Measurements from ENCODE around the gene SLC25A21. TPM values are rescaled to one million over a fixed set of nuclear protein-coding genes. Genes with fewer than 3 reads are reported as not detected.
"Not testable (repeated sequence)": the region's sequence is repeated elsewhere in the genome, so short reads cannot be mapped to it uniquely, and the experiment has no call there.

SLC25A21 gene
- total RNA-seq, 2 donors from 2014 or later: not detected

DNA sequence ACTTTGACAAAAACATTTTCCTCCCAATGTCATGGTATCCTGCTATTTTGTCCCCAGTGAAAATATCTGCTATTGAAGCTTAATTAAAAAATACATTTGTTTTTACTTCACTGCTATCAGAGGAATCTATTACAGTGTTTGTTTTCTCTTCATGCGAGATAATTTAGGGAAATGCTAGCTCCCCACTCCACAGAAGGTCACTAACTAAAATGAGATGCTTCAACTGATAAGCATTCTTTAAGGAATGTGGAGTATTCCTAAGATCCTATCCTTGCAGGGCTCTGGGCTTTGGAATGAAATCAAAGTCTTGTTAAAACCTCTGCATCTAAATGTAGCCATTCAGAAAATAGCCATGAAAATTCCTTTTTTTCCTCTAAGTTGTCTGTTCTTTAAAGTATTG, 471.3 kb downstream of the SLC25A21 start:
- Mint-ChIP-seq H3K27ac (no peak overlapping the region), H3K4me1 (no peaks in the 10 kb centered on the region), H3K36me3 (ENCODE audit: low read depth) (no peaks in the 10 kb centered on the region), H3K4me3 (no peak overlapping the region), H3K9me3 (peaks cover 7% of the 10 kb centered on the region), H3K27me3 (peaks cover 4% of the 10 kb centered on the region)
- no peak for ATAC-seq (replicated peaks)

GRCh38 chr14:36700651-36701050, 471.8 kb downstream of the SLC25A21 start:
- H3K27ac Mint-ChIP-seq: no peak overlapping the region

GRCh38 chr14:36699420-36699819, 473.0 kb downstream of the SLC25A21 start:
- H3K27me3 Mint-ChIP-seq; ATAC-seq (replicated peaks); H3K27ac Mint-ChIP-seq; H3K4me3 Mint-ChIP-seq; H3K36me3 Mint-ChIP-seq (ENCODE audit: low read depth); H3K4me1 Mint-ChIP-seq; H3K9me3 Mint-ChIP-seq: not testable (repeated sequence)

More at GRCh38 chr14:36700651-36701050, 471.8 kb downstream of the SLC25A21 start:
- ATAC-seq (replicated peaks): no peak
- H3K9me3 Mint-ChIP-seq: peaks cover 7% of the 10 kb centered on the region
- no peaks in the 10 kb centered on the region for H3K4me1 Mint-ChIP-seq
- no peak overlapping the region for H3K4me3 Mint-ChIP-seq
- H3K27me3 Mint-ChIP-seq: peaks cover 4% of the 10 kb centered on the region
- H3K36me3 Mint-ChIP-seq (ENCODE audit: low read depth): no peaks in the 10 kb centered on the region

DNA sequence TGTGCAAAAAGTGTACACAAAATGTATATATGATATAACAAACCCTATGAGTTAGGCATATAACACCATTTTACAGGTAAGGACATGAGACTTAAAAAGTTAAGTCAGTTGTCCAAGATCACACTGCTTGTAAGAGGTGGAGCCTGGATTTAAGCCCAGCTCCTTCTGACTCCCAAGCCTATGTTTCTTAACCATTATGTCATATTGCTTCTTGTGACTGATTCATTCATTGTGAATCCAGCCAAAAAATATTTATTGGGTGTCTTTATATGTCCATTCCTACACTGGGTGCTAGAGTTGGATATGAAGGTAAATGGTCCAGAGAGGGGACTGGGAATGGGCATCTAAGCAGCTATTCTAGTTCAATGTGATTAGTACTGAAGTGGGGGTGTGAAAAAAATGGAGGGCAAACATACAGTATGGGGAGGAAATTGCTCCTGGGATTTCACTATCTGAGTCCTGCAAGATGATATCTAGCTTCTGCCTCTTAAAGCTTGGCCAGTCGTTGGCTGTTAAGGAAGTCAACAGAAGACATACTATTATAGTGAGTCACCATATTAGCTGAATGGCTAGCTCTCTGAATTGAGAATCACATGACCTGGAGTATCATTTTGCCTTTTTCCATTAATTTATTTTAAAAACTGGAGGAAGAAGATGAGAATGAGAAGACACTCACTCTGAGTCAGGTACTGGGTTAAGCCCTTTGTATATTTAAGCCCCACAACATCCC, 481.9 kb downstream of the SLC25A21 start:
- Mint-ChIP-seq H3K36me3 (ENCODE audit: low read depth) (no peaks in the 10 kb centered on the region), H3K27me3 (peaks cover 6% of the 10 kb centered on the region), H3K4me3 (no peak overlapping the region), H3K4me1 (no peaks in the 10 kb centered on the region), H3K9me3 (peaks cover 4% of the 10 kb centered on the region), H3K27ac (no peak overlapping the region)
- no peak for ATAC-seq (replicated peaks)

- H3K4me1 Mint-ChIP-seq: no peaks in the 10 kb centered on the region
- no peak overlapping the region for H3K4me3 Mint-ChIP-seq
- H3K27ac Mint-ChIP-seq: no peak overlapping the region
- H3K27me3 Mint-ChIP-seq: peaks cover 10% of the 10 kb centered on the region
- no peaks in the 10 kb centered on the region for H3K36me3 Mint-ChIP-seq (ENCODE audit: low read depth)
- ATAC-seq (replicated peaks): no peak
- H3K9me3 Mint-ChIP-seq: peaks cover 4% of the 10 kb centered on the region
Measured at GRCh38 chr14:36684946-36685345, 487.5 kb downstream of the SLC25A21 start.

- peaks cover 14% of the 10 kb centered on the region for H3K27me3 Mint-ChIP-seq
- ATAC-seq (replicated peaks): no peak
- no peaks in the 10 kb centered on the region for H3K4me1 Mint-ChIP-seq
- H3K27ac Mint-ChIP-seq: no peak overlapping the region
- no peaks in the 10 kb centered on the region for H3K9me3 Mint-ChIP-seq
- no peak overlapping the region for H3K4me3 Mint-ChIP-seq
- H3K36me3 Mint-ChIP-seq (ENCODE audit: low read depth): no peaks in the 10 kb centered on the region
Measured at GRCh38 chr14:36683083-36683724, 489.2 kb downstream of the SLC25A21 start.

DNA sequence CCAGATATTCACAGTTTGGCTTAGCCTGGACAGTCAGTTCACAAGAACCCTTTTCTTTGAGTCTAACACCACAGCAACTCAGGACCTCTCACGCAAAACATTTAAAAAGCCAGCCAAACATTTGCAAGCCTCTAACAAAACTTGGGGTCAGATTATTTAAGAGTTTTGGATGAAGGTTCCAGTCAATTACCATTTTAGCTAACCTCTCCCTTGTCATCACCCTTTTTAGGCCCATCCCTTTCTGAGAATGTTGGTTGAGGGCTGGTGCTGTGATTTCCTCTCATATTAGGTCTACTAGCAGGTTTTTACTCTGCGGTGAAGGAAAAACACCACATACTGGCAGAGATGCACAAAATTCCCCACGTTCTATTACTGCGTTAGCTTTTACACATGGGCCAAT, 490.1 kb downstream of the SLC25A21 start:
- no peaks in the 10 kb centered on the region for H3K36me3 Mint-ChIP-seq (ENCODE audit: low read depth)
- peaks cover 13% of the 10 kb centered on the region for H3K27me3 Mint-ChIP-seq
- no peak for ATAC-seq (replicated peaks)
- H3K9me3 Mint-ChIP-seq: no peaks in the 10 kb centered on the region
- no peak overlapping the region for H3K27ac Mint-ChIP-seq
- no peak overlapping the region for H3K4me3 Mint-ChIP-seq
- H3K4me1 Mint-ChIP-seq: no peaks in the 10 kb centered on the region

GRCh38 chr14:36676236-36676635, 496.2 kb downstream of the SLC25A21 start:
- peaks cover 26% of the 10 kb centered on the region for H3K27me3 Mint-ChIP-seq
- H3K36me3 Mint-ChIP-seq (ENCODE audit: low read depth): no peaks in the 10 kb centered on the region
- H3K9me3 Mint-ChIP-seq: no peaks in the 10 kb centered on the region
- ATAC-seq (replicated peaks): no peak
- no peaks in the 10 kb centered on the region for H3K4me1 Mint-ChIP-seq
- no peak overlapping the region for H3K4me3 Mint-ChIP-seq
- no peak overlapping the region for H3K27ac Mint-ChIP-seq

- H3K27ac Mint-ChIP-seq: no peak overlapping the region
- no peak for ATAC-seq (replicated peaks)
- H3K4me1 Mint-ChIP-seq: no peaks in the 10 kb centered on the region
- H3K9me3 Mint-ChIP-seq: no peaks in the 10 kb centered on the region
- no peak overlapping the region for H3K4me3 Mint-ChIP-seq
- H3K27me3 Mint-ChIP-seq: peaks cover 29% of the 10 kb centered on the region
- H3K36me3 Mint-ChIP-seq (ENCODE audit: low read depth): no peaks in the 10 kb centered on the region
Measured at GRCh38 chr14:36675581-36675980, 496.8 kb downstream of the SLC25A21 start.

GRCh38 chr14:36674659-36675058, 497.7 kb downstream of the SLC25A21 start:
- H3K27me3 Mint-ChIP-seq: peaks cover 29% of the 10 kb centered on the region
- H3K27ac Mint-ChIP-seq: no peak overlapping the region
- no peaks in the 10 kb centered on the region for H3K4me1 Mint-ChIP-seq

GRCh38 chr14:36672095-36672494, 500.3 kb downstream of the SLC25A21 start:
- Mint-ChIP-seq H3K27ac (no peak overlapping the region), H3K27me3 (peaks cover 25% of the 10 kb centered on the region), H3K9me3 (no peaks in the 10 kb centered on the region), H3K4me3 (no peak overlapping the region), H3K36me3 (ENCODE audit: low read depth) (no peaks in the 10 kb centered on the region), H3K4me1 (no peaks in the 10 kb centered on the region)
- no peak for ATAC-seq (replicated peaks)

More at GRCh38 chr14:36674659-36675058, 497.7 kb downstream of the SLC25A21 start:
- Mint-ChIP-seq H3K4me3 (no peak overlapping the region), H3K36me3 (ENCODE audit: low read depth) (no peaks in the 10 kb centered on the region), H3K9me3 (no peaks in the 10 kb centered on the region)
- ATAC-seq (replicated peaks): no peak

DNA sequence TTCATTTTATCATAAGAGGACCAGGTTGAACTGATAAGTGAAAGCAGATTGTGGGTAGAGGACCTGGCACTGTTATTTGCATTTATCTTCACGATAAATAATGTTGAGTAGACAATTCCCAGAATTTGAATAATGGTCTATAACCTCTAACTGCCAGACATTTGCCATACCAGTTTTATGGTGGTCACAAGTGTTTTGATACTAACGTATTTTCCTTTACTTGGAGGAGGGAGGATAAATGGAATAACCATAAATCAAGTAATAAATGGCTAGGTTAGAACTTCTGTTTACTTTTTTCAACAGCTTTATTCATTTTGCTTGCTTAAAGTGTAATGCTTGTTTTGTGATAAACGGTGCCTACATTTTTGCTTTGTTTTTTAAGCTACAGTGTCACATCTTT, 501.3 kb downstream of the SLC25A21 start:
- Mint-ChIP-seq H3K36me3 (ENCODE audit: low read depth) (no peaks in the 10 kb centered on the region), H3K4me3 (no peak overlapping the region), H3K4me1 (no peaks in the 10 kb centered on the region), H3K27ac (no peak overlapping the region), H3K27me3 (peaks cover 20% of the 10 kb centered on the region), H3K9me3 (no peaks in the 10 kb centered on the region)
- no peak for ATAC-seq (replicated peaks)

- peaks cover 11% of the 10 kb centered on the region for H3K36me3 Mint-ChIP-seq (ENCODE audit: low read depth)
- H3K4me1 Mint-ChIP-seq: no peaks in the 10 kb centered on the region
- ATAC-seq (replicated peaks): no peak
- no peak overlapping the region for H3K27ac Mint-ChIP-seq
- H3K9me3 Mint-ChIP-seq: no peaks in the 10 kb centered on the region
- no peak overlapping the region for H3K4me3 Mint-ChIP-seq
- peaks cover 41% of the 10 kb centered on the region for H3K27me3 Mint-ChIP-seq
Measured at GRCh38 chr14:36667679-36668078, 504.7 kb downstream of the SLC25A21 start.

- H3K9me3 Mint-ChIP-seq: no peaks in the 10 kb centered on the region
- H3K36me3 Mint-ChIP-seq (ENCODE audit: low read depth): peaks cover 20% of the 10 kb centered on the region
- H3K27ac Mint-ChIP-seq: no peak overlapping the region
- no peak for ATAC-seq (replicated peaks)
- H3K4me3 Mint-ChIP-seq: no peak overlapping the region
- peaks cover 49% of the 10 kb centered on the region for H3K27me3 Mint-ChIP-seq
- peaks cover 5% of the 10 kb centered on the region for H3K4me1 Mint-ChIP-seq
Measured at GRCh38 chr14:36666416-36667206, 505.8 kb downstream of the SLC25A21 start.

Data from activated T-helper 17 cell treated with anti-CD3 and anti-CD28 coated beads, Interleukin-2, amount 50 U/mL, for 72 hours (primary cell).